ENCODE measurements around the gene STX18. TPM values are rescaled to one million over a fixed set of nuclear protein-coding genes. Genes with fewer than 3 reads are reported as not detected.

Gene STX18
- total RNA-seq, 1 donor from 2014 or later: 41.7 TPM

DNA sequence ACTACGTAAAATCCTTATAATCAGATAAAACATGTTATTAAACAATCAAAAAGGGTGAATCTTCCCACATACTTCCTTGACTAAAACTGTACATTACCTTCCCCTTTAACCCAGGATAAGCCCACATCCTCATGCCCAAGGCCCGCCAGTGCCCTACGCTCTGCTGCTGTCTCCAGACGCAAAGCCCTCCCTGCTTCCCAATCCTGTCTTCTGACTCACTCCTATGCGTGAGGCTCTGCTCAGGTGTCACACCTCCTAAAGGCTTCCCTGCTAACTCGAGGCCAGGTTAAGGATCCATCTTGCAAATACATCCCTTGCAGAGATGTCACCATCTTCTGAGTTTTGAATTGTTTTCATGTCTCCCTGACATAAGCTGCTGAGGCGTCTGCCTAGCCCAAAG lies 61.6 kb downstream of the STX18 start:
- no peak for DNase-seq (ENCODE audit: low spot score in 2 of 2, unreplicated experiment in 2 of 2)
- TF ChIP-seq, protein P1, sequence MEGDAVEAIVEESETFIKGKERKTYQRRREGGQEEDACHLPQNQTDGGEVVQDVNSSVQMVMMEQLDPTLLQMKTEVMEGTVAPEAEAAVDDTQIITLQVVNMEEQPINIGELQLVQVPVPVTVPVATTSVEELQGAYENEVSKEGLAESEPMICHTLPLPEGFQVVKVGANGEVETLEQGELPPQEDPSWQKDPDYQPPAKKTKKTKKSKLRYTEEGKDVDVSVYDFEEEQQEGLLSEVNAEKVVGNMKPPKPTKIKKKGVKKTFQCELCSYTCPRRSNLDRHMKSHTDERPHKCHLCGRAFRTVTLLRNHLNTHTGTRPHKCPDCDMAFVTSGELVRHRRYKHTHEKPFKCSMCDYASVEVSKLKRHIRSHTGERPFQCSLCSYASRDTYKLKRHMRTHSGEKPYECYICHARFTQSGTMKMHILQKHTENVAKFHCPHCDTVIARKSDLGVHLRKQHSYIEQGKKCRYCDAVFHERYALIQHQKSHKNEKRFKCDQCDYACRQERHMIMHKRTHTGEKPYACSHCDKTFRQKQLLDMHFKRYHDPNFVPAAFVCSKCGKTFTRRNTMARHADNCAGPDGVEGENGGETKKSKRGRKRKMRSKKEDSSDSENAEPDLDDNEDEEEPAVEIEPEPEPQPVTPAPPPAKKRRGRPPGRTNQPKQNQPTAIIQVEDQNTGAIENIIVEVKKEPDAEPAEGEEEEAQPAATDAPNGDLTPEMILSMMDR (IDR thresholded peaks at IDR 0.05; ENCODE audit: unreplicated experiment): no peak
- Mint-ChIP-seq H3K36me3 (no peaks in the 10 kb centered on the region), H3K9me3 (no peaks in the 10 kb centered on the region), H3K27ac (no peak overlapping the region), H3K4me3 (no peak overlapping the region), H3K4me1 (peaks cover 23% of the 10 kb centered on the region), H3K27me3 (ENCODE audit: low read depth) (no peaks in the 10 kb centered on the region)

DNA sequence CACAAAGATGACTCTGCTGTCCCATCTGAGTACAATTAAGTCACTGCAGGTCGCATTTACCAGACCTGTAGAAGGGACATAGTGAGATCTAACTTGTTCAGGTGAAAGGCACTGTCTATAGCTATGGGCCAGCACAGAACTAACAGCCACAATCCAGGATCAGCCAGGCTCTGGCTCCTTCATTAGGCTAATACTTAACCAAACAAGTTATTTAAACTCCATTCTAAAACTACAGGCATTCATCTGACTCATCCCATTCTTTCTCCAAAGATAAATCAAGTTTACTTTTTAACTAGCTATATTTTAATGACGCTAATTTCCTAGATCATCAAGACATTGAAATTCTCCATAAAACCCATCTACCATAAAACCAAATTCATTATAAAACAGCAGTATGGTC lies 62.5 kb downstream of the STX18 start:
- TF ChIP-seq, protein P1 (IDR thresholded peaks at IDR 0.05; ENCODE audit: unreplicated experiment): no peak
- H3K9me3 Mint-ChIP-seq: no peaks in the 10 kb centered on the region
- H3K4me3 Mint-ChIP-seq: no peak overlapping the region
- no peaks in the 10 kb centered on the region for H3K36me3 Mint-ChIP-seq
- no peaks in the 10 kb centered on the region for H3K27me3 Mint-ChIP-seq (ENCODE audit: low read depth)
- DNase-seq (ENCODE audit: low spot score in 2 of 2, unreplicated experiment in 2 of 2): no peak
- no peak overlapping the region for H3K27ac Mint-ChIP-seq
- peaks cover 23% of the 10 kb centered on the region for H3K4me1 Mint-ChIP-seq

GRCh38 chr4:4477796-4478195 lies 64.1 kb downstream of the STX18 start:
- no peak for DNase-seq (ENCODE audit: low spot score in 2 of 2, unreplicated experiment in 2 of 2)
- no peak overlapping the region for H3K27ac Mint-ChIP-seq
- no peaks in the 10 kb centered on the region for H3K36me3 Mint-ChIP-seq
- H3K27me3 Mint-ChIP-seq (ENCODE audit: low read depth): no peaks in the 10 kb centered on the region
- peaks cover 25% of the 10 kb centered on the region for H3K4me1 Mint-ChIP-seq
- no peaks in the 10 kb centered on the region for H3K9me3 Mint-ChIP-seq
- TF ChIP-seq, protein P1 (IDR thresholded peaks at IDR 0.05; ENCODE audit: unreplicated experiment): no peak
- H3K4me3 Mint-ChIP-seq: no peak overlapping the region

- H3K4me3 Mint-ChIP-seq: no peak overlapping the region
- no peaks in the 10 kb centered on the region for H3K9me3 Mint-ChIP-seq
- H3K36me3 Mint-ChIP-seq: no peaks in the 10 kb centered on the region
- H3K4me1 Mint-ChIP-seq: peaks cover 24% of the 10 kb centered on the region
- H3K27ac Mint-ChIP-seq: no peak overlapping the region
- TF ChIP-seq, protein P1 (IDR thresholded peaks at IDR 0.05; ENCODE audit: unreplicated experiment): no peak
- no peak for DNase-seq (ENCODE audit: low spot score in 2 of 2, unreplicated experiment in 2 of 2)
- H3K27me3 Mint-ChIP-seq (ENCODE audit: low read depth): no peaks in the 10 kb centered on the region
Measured at GRCh38 chr4:4477391-4477790, 64.5 kb downstream of the STX18 start.

DNA sequence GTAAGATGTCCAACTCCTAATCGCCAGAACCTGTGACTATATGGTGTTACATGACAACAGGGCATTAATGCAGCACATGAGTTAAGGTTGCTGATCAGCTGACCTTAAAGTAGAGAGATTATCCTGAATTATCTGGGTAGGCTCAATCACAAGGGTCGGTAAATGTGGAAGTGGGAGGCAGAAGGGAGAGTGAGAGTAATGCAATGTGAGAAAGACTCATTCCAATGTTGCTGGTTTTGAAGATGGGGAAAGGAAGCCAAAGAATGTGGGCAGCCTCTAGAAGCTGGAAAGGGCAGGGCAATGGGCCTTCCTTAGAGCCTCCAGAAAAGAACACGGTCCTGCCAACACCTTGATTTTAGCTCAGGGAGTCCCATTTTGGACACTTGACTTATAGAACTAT lies 67.4 kb downstream of the STX18 start:
- no peak for DNase-seq (ENCODE audit: low spot score in 2 of 2, unreplicated experiment in 2 of 2)
- TF ChIP-seq, protein P1 (IDR thresholded peaks at IDR 0.05; ENCODE audit: unreplicated experiment): no peak
- no peaks in the 10 kb centered on the region for H3K9me3 Mint-ChIP-seq
- no peak overlapping the region for H3K27ac Mint-ChIP-seq
- H3K4me1 Mint-ChIP-seq: peaks cover 2% of the 10 kb centered on the region
- no peaks in the 10 kb centered on the region for H3K27me3 Mint-ChIP-seq (ENCODE audit: low read depth)
- H3K4me3 Mint-ChIP-seq: no peak overlapping the region
- H3K36me3 Mint-ChIP-seq: peaks cover 13% of the 10 kb centered on the region

- no peak for DNase-seq (ENCODE audit: low spot score in 2 of 2, unreplicated experiment in 2 of 2)
- H3K4me1 Mint-ChIP-seq: peaks cover 2% of the 10 kb centered on the region
- TF ChIP-seq, protein P1 (IDR thresholded peaks at IDR 0.05; ENCODE audit: unreplicated experiment): no peak
- no peak overlapping the region for H3K27ac Mint-ChIP-seq
- H3K27me3 Mint-ChIP-seq (ENCODE audit: low read depth): no peaks in the 10 kb centered on the region
- H3K4me3 Mint-ChIP-seq: no peak overlapping the region
- no peaks in the 10 kb centered on the region for H3K9me3 Mint-ChIP-seq
- H3K36me3 Mint-ChIP-seq: peaks cover 20% of the 10 kb centered on the region
Measured at GRCh38 chr4:4472344-4472958, 69.4 kb downstream of the STX18 start.

Measured in mesothelial cell of epicardium (in vitro differentiated cells).